HCT116 (cell line): ENCODE results near the gene RELL1.

ENCODE experiments used
- MAX ChIP-seq: IDR thresholded peaks from 2 replicates; pipeline ENCODE4 v1.6.1; 2012
- POLR2A ChIP-seq: IDR thresholded peaks from 2 replicates; pipeline ENCODE4 v1.7.0; 2011; ENCODE audit warnings: borderline replicate concordance; ENCODE audit not compliant: insufficient read depth, insufficient read length; ENCODE audit errors: extremely low read depth

DNA sequence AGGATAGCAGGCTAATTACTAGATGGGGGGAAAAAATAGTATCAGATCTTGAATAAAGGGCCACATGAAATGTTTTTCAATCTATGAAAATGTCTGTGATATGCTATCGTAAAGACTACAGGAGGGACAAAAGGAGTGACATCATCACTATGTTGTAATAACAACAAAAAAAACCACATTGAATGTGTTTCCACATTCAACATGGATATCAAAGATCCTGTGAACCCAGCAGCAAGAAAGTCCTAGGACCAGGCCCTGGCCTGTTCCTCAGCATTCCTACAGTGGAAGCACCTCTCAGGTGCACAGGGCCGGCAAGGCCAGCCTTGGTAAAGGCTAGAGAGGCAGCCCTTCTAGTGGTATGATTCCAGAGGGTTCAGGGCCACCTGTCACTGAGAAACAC is 118.3 kb downstream of the RELL1 start:
- TF ChIP-seq MAX (no peak), POLR2A (no peak)
